Rectal smooth muscle tissue (tissue), 1 donor: Measurements from ENCODE around the gene PHF13.

Experiments used
- H3K27ac ChIP-seq: one replicate; pipeline ENCODE4 v1.7.0; 2013; ENCODE audit warnings: low read depth, low read length, inconsistent platforms
- H3K27me3 ChIP-seq: one replicate; pipeline ENCODE4 v1.7.0; 2013; ENCODE audit warnings: low read length; ENCODE audit not compliant: control insufficient read depth, insufficient read depth
- H3K36me3 ChIP-seq: one replicate; pipeline ENCODE4 v1.7.0; 2013; ENCODE audit warnings: low read length; ENCODE audit not compliant: control insufficient read depth, insufficient read depth
- H3K4me1 ChIP-seq: one replicate; pipeline ENCODE4 v1.7.0; 2013; ENCODE audit warnings: low read length; ENCODE audit not compliant: control insufficient read depth, insufficient read depth
- H3K4me3 ChIP-seq: one replicate; pipeline ENCODE4 v1.7.0; 2013; ENCODE audit warnings: low read length
- H3K9ac ChIP-seq: one replicate; pipeline ENCODE4 v1.7.0; 2013; ENCODE audit warnings: low read length

PHF13 gene

DNA sequence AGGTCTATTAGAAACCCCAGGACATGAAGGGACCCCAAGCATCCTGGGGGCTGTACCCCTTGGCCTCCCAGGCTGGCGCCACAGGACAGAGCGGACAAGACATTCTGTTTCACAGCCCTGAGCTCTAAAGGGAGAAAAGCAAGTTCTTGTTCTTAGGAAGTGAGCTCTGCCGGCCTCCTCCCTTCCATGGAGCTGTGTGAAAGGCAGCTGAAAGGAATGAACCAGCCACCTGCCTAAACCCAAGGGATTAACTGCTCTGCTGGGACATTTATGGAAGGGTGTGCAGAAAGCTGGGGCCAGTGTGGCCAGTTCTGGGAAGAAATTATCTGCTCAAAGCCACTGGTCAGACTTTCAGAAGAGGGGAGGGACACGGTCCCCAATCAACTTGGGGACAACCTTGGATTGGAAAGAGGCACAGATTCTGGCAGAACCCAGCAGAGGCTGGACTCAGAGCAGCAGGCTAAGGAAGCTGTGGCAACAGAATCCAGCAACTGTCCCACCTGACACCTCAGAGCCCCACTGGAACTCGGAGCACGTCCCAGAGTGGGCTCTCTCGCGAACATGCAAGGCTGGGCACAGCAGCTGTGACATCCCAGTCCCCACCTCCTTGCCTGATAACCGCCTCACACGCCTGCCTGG lies 13.0 kb upstream of the PHF13 start:
- peak overlapping the region; percentile 25 for H3K9ac ChIP-seq
- no peaks in the 10 kb centered on the region for H3K27me3 ChIP-seq
- H3K36me3 ChIP-seq: peaks cover 23% of the 10 kb centered on the region
- peak overlapping the region; percentile 88 for H3K4me3 ChIP-seq
- H3K4me1 ChIP-seq: peaks cover 49% of the 10 kb centered on the region
- peak overlapping the region; percentile 100 for H3K27ac ChIP-seq

GRCh38 chr1:6601049-6601922 lies 12.2 kb upstream of the PHF13 start:
- no peaks in the 10 kb centered on the region for H3K27me3 ChIP-seq
- H3K36me3 ChIP-seq: peaks cover 15% of the 10 kb centered on the region
- H3K9ac ChIP-seq: peak overlapping the region; percentile 86
- H3K4me3 ChIP-seq: peak overlapping the region; percentile 88
- H3K4me1 ChIP-seq: peaks cover 47% of the 10 kb centered on the region
- peak overlapping the region; percentile 100 for H3K27ac ChIP-seq

GRCh38 chr1:6601923-6602668 lies 11.4 kb upstream of the PHF13 start:
- Histone ChIP-seq H3K27ac (peak overlapping the region; percentile 100), H3K4me3 (peak overlapping the region; percentile 88), H3K27me3 (no peaks in the 10 kb centered on the region), H3K36me3 (peaks cover 15% of the 10 kb centered on the region), H3K4me1 (peaks cover 40% of the 10 kb centered on the region), H3K9ac (peak overlapping the region; percentile 86)

DNA sequence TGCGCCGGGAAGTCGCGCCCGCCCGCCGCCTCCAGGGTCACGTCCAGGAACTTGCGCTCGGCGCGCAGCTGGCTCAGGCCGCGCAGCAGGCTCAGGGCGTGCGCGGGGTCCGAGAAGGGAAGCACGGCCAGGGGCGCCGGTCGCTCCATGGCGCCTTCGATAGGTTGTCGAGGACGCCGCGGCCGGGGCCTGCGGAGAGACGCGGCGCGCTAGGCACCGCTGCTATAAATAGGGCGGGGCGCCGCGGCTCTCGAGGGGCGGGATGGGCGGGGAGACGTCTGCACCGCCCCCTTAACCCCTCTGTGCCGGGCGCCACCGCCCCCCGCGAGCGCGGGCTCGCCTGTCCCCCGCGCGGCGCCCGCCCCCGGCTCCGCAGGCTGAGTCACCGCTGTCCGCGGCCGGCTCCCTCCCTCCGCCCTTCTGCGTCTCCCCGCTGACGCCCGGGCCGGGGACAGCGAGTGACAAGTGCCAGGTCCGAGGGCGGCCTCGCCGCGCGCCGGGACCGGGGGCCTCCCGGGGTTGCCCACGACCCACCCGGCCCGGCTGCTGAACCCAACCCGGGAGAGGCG lies 10.8 kb upstream of the PHF13 start, which contains the start of gene KLHL21:
TSS of gene KLHL21 (minus strand) at position 201 of the 569 bp plus-strand sequence. CDS start at position 149, 52 bp downstream.
- H3K4me3 ChIP-seq: peak within 1 kb of the TSS; percentile 88
- peak within 1 kb of the TSS; percentile 86 for H3K9ac ChIP-seq
- H3K4me1 ChIP-seq: peaks cover 33% of the 10 kb centered on the region
- peaks cover 12% of the 10 kb centered on the region for H3K36me3 ChIP-seq
- peak within 1 kb of the TSS; percentile 100 for H3K27ac ChIP-seq
- no peaks in the 10 kb centered on the region for H3K27me3 ChIP-seq

DNA sequence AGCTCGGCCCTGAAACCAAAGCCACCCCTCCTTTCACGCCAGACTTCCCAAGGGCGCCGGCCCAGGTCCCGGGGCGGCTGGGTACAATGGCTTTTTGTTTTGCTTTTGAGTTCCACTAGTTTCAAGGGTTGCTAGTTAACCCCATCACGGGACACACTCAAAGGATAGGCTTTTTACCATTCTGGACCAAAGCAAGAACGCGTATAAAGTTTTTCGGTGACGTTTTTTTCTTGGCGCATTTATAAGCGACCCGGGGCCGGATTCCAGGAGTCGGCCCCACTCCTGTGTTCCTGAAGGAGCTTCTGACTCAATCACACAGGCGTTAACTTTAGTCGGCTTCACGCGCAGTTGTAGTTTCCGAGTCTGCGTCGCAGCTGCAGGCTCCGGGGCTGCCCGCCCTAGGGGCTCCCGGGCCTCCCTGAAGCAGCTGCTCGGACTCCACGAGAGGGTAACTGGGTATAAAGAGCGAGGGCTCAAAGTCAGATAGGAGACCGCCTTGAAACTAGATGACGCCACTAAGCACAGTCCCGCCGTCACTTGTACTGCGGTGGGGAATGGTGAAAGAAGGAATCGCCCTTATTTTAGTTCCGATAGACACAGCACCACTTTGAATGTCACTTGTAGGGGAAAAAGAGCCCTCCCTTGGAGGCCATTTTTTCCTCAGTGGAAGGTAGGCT lies 10.2 kb upstream of the PHF13 start:
- peaks cover 31% of the 10 kb centered on the region for H3K4me1 ChIP-seq
- peak overlapping the region; percentile 82 for H3K9ac ChIP-seq
- no peaks in the 10 kb centered on the region for H3K27me3 ChIP-seq
- peak overlapping the region; percentile 88 for H3K4me3 ChIP-seq
- peaks cover 7% of the 10 kb centered on the region for H3K36me3 ChIP-seq
- peak overlapping the region; percentile 100 for H3K27ac ChIP-seq

- H3K27me3 ChIP-seq: no peaks in the 10 kb centered on the region
- H3K36me3 ChIP-seq: peaks cover 5% of the 10 kb centered on the region
- peaks cover 29% of the 10 kb centered on the region for H3K4me1 ChIP-seq
- peak overlapping the region; percentile 88 for H3K4me3 ChIP-seq
- H3K27ac ChIP-seq: peak overlapping the region; percentile 100
- peak overlapping the region; percentile 82 for H3K9ac ChIP-seq
Measured at GRCh38 chr1:6603915-6604558, 9.5 kb upstream of the PHF13 start.

- Histone ChIP-seq H3K36me3 (no peaks in the 10 kb centered on the region), H3K4me1 (peaks cover 6% of the 10 kb centered on the region), H3K4me3 (peak overlapping the region; percentile 93), H3K27me3 (no peaks in the 10 kb centered on the region), H3K9ac (peak overlapping the region; percentile 66), H3K27ac (peak overlapping the region; percentile 96)
Measured at GRCh38 chr1:6612641-6613360, 730 bp upstream of the PHF13 start.

DNA sequence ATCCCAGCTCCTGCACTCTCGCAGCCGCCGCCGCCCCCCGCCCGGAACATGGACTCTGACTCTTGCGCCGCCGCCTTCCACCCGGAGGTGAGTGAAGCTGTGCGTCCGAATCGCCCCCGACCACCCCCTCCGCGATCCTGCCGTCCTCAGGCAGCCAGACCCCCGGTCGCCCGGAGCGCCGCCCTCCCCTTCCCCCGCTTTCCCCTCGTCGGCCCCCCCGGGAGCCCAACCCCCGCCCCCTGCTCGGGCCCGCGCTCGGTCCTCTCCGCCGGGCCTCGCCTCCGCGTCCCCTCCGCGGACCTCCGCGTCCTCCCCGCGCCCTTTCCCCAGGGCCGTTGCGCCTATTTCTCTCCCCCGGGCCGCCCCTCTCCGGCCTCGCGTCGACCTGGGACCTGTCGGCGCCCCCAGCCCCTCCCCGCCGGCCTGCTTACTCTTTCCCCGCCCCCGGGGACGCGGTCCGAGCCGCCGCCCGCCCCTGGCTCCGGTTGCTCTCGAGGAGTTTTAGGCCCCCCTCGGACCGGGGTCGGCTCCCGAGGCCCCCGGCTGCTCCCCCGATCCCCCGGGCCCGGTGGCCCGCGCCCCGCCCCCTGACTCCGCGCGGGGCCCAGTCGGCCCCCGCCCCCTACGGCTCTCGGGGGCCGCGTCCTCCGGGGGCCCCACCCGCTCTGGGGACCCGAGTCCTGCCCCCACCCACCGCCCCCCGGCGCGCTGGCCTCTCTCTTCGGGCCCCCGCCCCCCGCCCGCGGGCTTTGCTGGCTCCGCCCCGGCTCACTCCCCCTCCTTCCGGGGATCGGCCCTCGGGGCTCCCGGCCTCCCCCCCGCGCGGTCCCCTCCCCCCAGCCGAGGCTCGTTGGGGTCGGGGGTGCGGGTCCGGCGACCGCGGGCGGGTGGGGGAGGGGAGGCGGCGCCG lies 743 bp downstream of the PHF13 start:
- Histone ChIP-seq H3K4me3 (peak overlapping the region; percentile 75), H3K4me1 (peaks cover 6% of the 10 kb centered on the region), H3K27ac (peak overlapping the region; percentile 92), H3K36me3 (no peaks in the 10 kb centered on the region), H3K27me3 (no peaks in the 10 kb centered on the region), H3K9ac (peak overlapping the region; percentile 21)

- Histone ChIP-seq H3K4me1 (peaks cover 4% of the 10 kb centered on the region), H3K27me3 (no peaks in the 10 kb centered on the region), H3K9ac (no peak overlapping the region), H3K4me3 (peak overlapping the region; percentile 41), H3K27ac (peak overlapping the region; percentile 74), H3K36me3 (peaks cover 5% of the 10 kb centered on the region)
Measured at GRCh38 chr1:6614929-6615785, 1.6 kb downstream of the PHF13 start.
